IPS-18c (cell line): ENCODE results near the gene F11.
A peak's percentile ranks its signal among the peaks of the same experiment; 100 is the strongest.
"Not testable (repeated sequence)": the region's sequence is repeated elsewhere in the genome, so short reads cannot be mapped to it uniquely, and the experiment has no call there.

Source experiments
- H3K4me3 ChIP-seq: 2 replicates; pipeline ENCODE4 v1.7.0; 2013; ENCODE audit warnings: low read depth, mild to moderate bottlenecking, low read length, moderate library complexity; ENCODE audit not compliant: insufficient read depth
- H3K9me3 ChIP-seq: one replicate; pipeline ENCODE4 v1.6.1; 2013; ENCODE audit warnings: mild to moderate bottlenecking, low read length, moderate library complexity; ENCODE audit not compliant: control insufficient read depth, insufficient read depth

Gene F11

GRCh38 chr4:186285147-186285546, 19.2 kb downstream of the F11 start:
- H3K4me3 ChIP-seq, result no peak overlapping the region
- no peaks in the 10 kb centered on the region for H3K9me3 ChIP-seq

GRCh38 chr4:186286581-186286980, 20.6 kb downstream of the F11 start:
- Histone ChIP-seq H3K9me3 (no peaks in the 10 kb centered on the region), H3K4me3 (no peak overlapping the region)

- Histone ChIP-seq H3K4me3 (no peak overlapping the region), H3K9me3 (no peaks in the 10 kb centered on the region)
These were observed 25.4 kb downstream of the F11 start for GRCh38 chr4:186291256-186291890.

- no peaks in the 10 kb centered on the region for H3K9me3 ChIP-seq
These were observed 28.2 kb downstream of the F11 start for GRCh38 chr4:186294160-186294559.

GRCh38 chr4:186296481-186296880, 30.5 kb downstream of the F11 start:
- Histone ChIP-seq H3K4me3 (no peak overlapping the region), H3K9me3 (no peaks in the 10 kb centered on the region)

More at GRCh38 chr4:186294160-186294559, 28.2 kb downstream of the F11 start:
- H3K4me3 ChIP-seq, result no peak overlapping the region

- Histone ChIP-seq H3K9me3 (no peaks in the 10 kb centered on the region), H3K4me3 (no peak overlapping the region)
These were observed 31.1 kb downstream of the F11 start for GRCh38 chr4:186297013-186297645.

GRCh38 chr4:186298031-186298647, 32.1 kb downstream of the F11 start:
- H3K9me3 ChIP-seq, result no peaks in the 10 kb centered on the region
- H3K4me3 ChIP-seq, result peak overlapping the region; percentile 37; the same call in 1 of the 2 replicates

- no peak overlapping the region for H3K4me3 ChIP-seq
- no peaks in the 10 kb centered on the region for H3K9me3 ChIP-seq
These were observed 33.3 kb downstream of the F11 start for GRCh38 chr4:186299291-186299690.

GRCh38 chr4:186300659-186301390, 34.8 kb downstream of the F11 start:
- H3K4me3 ChIP-seq, result no peak overlapping the region
- no peaks in the 10 kb centered on the region for H3K9me3 ChIP-seq

GRCh38 chr4:186304216-186304615, 38.2 kb downstream of the F11 start:
- H3K4me3 ChIP-seq, result no peak overlapping the region
- no peaks in the 10 kb centered on the region for H3K9me3 ChIP-seq

- Histone ChIP-seq H3K9me3 (no peaks in the 10 kb centered on the region), H3K4me3 (no peak overlapping the region)
These were observed 39.0 kb downstream of the F11 start for GRCh38 chr4:186304866-186305505.

- Histone ChIP-seq H3K4me3 (no peak overlapping the region), H3K9me3 (no peaks in the 10 kb centered on the region)
These were observed 41.5 kb downstream of the F11 start for GRCh38 chr4:186307497-186307896.

- Histone ChIP-seq H3K9me3 (no peaks in the 10 kb centered on the region), H3K4me3 (no peak overlapping the region)
These were observed 41.9 kb downstream of the F11 start for GRCh38 chr4:186307916-186308315.

- H3K4me3 ChIP-seq, result no peak overlapping the region
- H3K9me3 ChIP-seq, result no peaks in the 10 kb centered on the region
These were observed 52.5 kb downstream of the F11 start for GRCh38 chr4:186318481-186318880.

GRCh38 chr4:186324660-186325059, 58.7 kb downstream of the F11 start:
- not testable (repeated sequence) for H3K9me3 ChIP-seq, H3K4me3 ChIP-seq

- H3K4me3 ChIP-seq, result no peak overlapping the region
- no peaks in the 10 kb centered on the region for H3K9me3 ChIP-seq
These were observed 60.4 kb downstream of the F11 start for GRCh38 chr4:186326391-186326790.

GRCh38 chr4:186329372-186329771, 63.4 kb downstream of the F11 start:
- no peaks in the 10 kb centered on the region for H3K9me3 ChIP-seq
- H3K4me3 ChIP-seq, result no peak overlapping the region
